ENCODE results near the gene NRXN2.

- TF ChIP-seq ZNF610 (tag by site-specific recombination; IDR thresholded peaks at IDR 0.05; ENCODE audit: borderline replicate concordance): no peak
- TF ChIP-seq, protein P1, sequence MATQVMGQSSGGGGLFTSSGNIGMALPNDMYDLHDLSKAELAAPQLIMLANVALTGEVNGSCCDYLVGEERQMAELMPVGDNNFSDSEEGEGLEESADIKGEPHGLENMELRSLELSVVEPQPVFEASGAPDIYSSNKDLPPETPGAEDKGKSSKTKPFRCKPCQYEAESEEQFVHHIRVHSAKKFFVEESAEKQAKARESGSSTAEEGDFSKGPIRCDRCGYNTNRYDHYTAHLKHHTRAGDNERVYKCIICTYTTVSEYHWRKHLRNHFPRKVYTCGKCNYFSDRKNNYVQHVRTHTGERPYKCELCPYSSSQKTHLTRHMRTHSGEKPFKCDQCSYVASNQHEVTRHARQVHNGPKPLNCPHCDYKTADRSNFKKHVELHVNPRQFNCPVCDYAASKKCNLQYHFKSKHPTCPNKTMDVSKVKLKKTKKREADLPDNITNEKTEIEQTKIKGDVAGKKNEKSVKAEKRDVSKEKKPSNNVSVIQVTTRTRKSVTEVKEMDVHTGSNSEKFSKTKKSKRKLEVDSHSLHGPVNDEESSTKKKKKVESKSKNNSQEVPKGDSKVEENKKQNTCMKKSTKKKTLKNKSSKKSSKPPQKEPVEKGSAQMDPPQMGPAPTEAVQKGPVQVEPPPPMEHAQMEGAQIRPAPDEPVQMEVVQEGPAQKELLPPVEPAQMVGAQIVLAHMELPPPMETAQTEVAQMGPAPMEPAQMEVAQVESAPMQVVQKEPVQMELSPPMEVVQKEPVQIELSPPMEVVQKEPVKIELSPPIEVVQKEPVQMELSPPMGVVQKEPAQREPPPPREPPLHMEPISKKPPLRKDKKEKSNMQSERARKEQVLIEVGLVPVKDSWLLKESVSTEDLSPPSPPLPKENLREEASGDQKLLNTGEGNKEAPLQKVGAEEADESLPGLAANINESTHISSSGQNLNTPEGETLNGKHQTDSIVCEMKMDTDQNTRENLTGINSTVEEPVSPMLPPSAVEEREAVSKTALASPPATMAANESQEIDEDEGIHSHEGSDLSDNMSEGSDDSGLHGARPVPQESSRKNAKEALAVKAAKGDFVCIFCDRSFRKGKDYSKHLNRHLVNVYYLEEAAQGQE (tag by site-specific recombination; IDR thresholded peaks at IDR 0.05): no peak
These were observed 12.1 kb upstream of the NRXN2 start for GRCh38 chr11:64734811-64735724.
